Measurements from ENCODE around the gene ABLIM2. TPM values are rescaled to one million over a fixed set of nuclear protein-coding genes. Genes with fewer than 3 reads are reported as not detected.

The ABLIM2 gene
- total RNA-seq, 1 donor from 2014 or later: 5.2 TPM

- DNase-seq (ENCODE audit: low read depth in 2 of 2): peak; percentile 73 to 74
Measured at GRCh38 chr4:8176547-8177399, 18.2 kb upstream of the ABLIM2 start.

- no peak for DNase-seq (ENCODE audit: low read depth in 2 of 2)
Measured at GRCh38 chr4:8175686-8176085, 17.1 kb upstream of the ABLIM2 start.

GRCh38 chr4:8174970-8175369, 16.4 kb upstream of the ABLIM2 start:
- no peak for DNase-seq (ENCODE audit: low read depth in 2 of 2)

GRCh38 chr4:8173492-8174242, 15.1 kb upstream of the ABLIM2 start:
- DNase-seq (ENCODE audit: low read depth in 2 of 2): peak in 1 of 2 donors; percentile 25

GRCh38 chr4:8171984-8172924, 13.6 kb upstream of the ABLIM2 start:
- DNase-seq (ENCODE audit: low read depth in 2 of 2): no peak

GRCh38 chr4:8171266-8171665, 12.7 kb upstream of the ABLIM2 start:
- DNase-seq (ENCODE audit: low read depth in 2 of 2): no peak

- no peak for DNase-seq (ENCODE audit: low read depth in 2 of 2)
Measured at GRCh38 chr4:8170341-8170740, 11.7 kb upstream of the ABLIM2 start.

- DNase-seq (ENCODE audit: low read depth in 2 of 2): no peak
Measured at GRCh38 chr4:8169763-8170162, 11.2 kb upstream of the ABLIM2 start.

GRCh38 chr4:8168832-8169598, 10.4 kb upstream of the ABLIM2 start:
- no peak for DNase-seq (ENCODE audit: low read depth in 2 of 2)

- DNase-seq (ENCODE audit: low read depth in 2 of 2): no peak
Measured at GRCh38 chr4:8168232-8168631, 9.6 kb upstream of the ABLIM2 start.

- no peak for DNase-seq (ENCODE audit: low read depth in 2 of 2)
Measured at GRCh38 chr4:8167815-8168214, 9.2 kb upstream of the ABLIM2 start.

GRCh38 chr4:8167291-8167690, 8.7 kb upstream of the ABLIM2 start:
- no peak for DNase-seq (ENCODE audit: low read depth in 2 of 2)

GRCh38 chr4:8165374-8165896, 6.8 kb upstream of the ABLIM2 start:
- DNase-seq (ENCODE audit: low read depth in 2 of 2): no peak

GRCh38 chr4:8164687-8165086, 6.1 kb upstream of the ABLIM2 start:
- DNase-seq (ENCODE audit: low read depth in 2 of 2): no peak

- DNase-seq (ENCODE audit: low read depth in 2 of 2): no peak
Measured at GRCh38 chr4:8164194-8164565, 5.6 kb upstream of the ABLIM2 start.

GRCh38 chr4:8163436-8164193, 5.0 kb upstream of the ABLIM2 start:
- no peak for DNase-seq (ENCODE audit: low read depth in 2 of 2)

GRCh38 chr4:8163026-8163425, 4.4 kb upstream of the ABLIM2 start:
- no peak for DNase-seq (ENCODE audit: low read depth in 2 of 2)

- DNase-seq (ENCODE audit: low read depth in 2 of 2): no peak
Measured at GRCh38 chr4:8162625-8163024, 4.0 kb upstream of the ABLIM2 start.

- no peak for DNase-seq (ENCODE audit: low read depth in 2 of 2)
Measured at GRCh38 chr4:8160572-8160971, 2.0 kb upstream of the ABLIM2 start.

- DNase-seq (ENCODE audit: low read depth in 2 of 2): no peak
Measured at GRCh38 chr4:8160233-8160560, 1.6 kb upstream of the ABLIM2 start.

Measured in lung microvascular endothelial cell (primary cell).